Nephron (organoid): ENCODE data around the gene KIFAP3.

Experiments
- H3K27ac Mint-ChIP-seq, 3 experiments: 2 replicates each; pipeline ENCODE4 v1.8.0; 2020; ENCODE audit warnings: mixed read lengths in 3 of 3, mild to moderate bottlenecking in 2 of 3, moderate library complexity in 1 of 3
- H3K27me3 Mint-ChIP-seq: 2 replicates; pipeline ENCODE4 v1.8.0; 2021; ENCODE audit warnings: low read depth, mild to moderate bottlenecking, moderate library complexity, mixed read lengths
- H3K36me3 Mint-ChIP-seq: 2 replicates; pipeline ENCODE4 v1.8.0; 2020; ENCODE audit warnings: low read depth, mixed read lengths
- H3K4me1 Mint-ChIP-seq: 2 replicates; pipeline ENCODE4 v1.8.0; 2020; ENCODE audit warnings: mixed read lengths
- H3K4me3 Mint-ChIP-seq, 3 experiments: 2 replicates each; pipeline ENCODE4 v1.8.0; 2020; ENCODE audit warnings: mild to moderate bottlenecking in 3 of 3, mixed read lengths in 3 of 3, moderate library complexity in 2 of 3
- H3K9me3 Mint-ChIP-seq: 2 replicates; pipeline ENCODE4 v1.8.0; 2020; ENCODE audit warnings: mixed read lengths
- TF ChIP-seq, protein P1 (sequence below), 3 experiments: fragments of 200-600 bp; sonication (generic); IDR thresholded peaks; one replicate each; pipeline ENCODE4 v1.5.0; 2021; ENCODE audit warnings: antibody characterized with exemption in 3 of 3; ENCODE audit not compliant: unreplicated experiment in 3 of 3

Gene KIFAP3

DNA sequence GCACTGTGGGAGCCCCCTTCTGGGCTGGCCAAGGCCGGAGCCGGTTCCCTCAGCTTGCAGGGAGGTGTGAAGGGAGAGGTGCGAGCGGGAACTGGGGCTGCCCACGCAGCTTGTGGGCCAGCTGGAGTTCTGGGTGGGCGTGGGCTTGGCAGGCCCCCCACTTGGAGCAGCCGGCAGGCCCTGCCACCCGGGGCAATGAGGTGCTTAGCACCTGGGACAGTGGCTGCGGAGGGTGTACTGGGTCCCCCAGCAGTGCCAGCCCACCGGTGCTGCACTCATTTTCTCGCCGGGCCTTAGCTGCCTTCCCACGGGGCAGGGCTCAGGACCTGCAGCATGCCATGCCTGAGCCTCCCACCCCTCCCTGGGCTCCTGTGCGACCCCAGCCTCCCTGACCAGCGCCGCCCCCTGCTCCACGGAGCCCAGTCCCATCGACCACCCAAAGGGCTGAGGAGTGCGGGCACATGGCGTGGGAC, 192.4 kb downstream of the KIFAP3 start:
- H3K27me3 Mint-ChIP-seq = no peaks in the 10 kb centered on the region
- no peaks in the 10 kb centered on the region for H3K9me3 Mint-ChIP-seq
- H3K4me3 Mint-ChIP-seq = no peak overlapping the region
- H3K27ac Mint-ChIP-seq = no peak overlapping the region
- TF ChIP-seq, protein P1, sequence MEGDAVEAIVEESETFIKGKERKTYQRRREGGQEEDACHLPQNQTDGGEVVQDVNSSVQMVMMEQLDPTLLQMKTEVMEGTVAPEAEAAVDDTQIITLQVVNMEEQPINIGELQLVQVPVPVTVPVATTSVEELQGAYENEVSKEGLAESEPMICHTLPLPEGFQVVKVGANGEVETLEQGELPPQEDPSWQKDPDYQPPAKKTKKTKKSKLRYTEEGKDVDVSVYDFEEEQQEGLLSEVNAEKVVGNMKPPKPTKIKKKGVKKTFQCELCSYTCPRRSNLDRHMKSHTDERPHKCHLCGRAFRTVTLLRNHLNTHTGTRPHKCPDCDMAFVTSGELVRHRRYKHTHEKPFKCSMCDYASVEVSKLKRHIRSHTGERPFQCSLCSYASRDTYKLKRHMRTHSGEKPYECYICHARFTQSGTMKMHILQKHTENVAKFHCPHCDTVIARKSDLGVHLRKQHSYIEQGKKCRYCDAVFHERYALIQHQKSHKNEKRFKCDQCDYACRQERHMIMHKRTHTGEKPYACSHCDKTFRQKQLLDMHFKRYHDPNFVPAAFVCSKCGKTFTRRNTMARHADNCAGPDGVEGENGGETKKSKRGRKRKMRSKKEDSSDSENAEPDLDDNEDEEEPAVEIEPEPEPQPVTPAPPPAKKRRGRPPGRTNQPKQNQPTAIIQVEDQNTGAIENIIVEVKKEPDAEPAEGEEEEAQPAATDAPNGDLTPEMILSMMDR (IDR thresholded peaks at IDR 0.05; ENCODE audit: unreplicated experiment in 3 of 3) = no peak
- peaks cover 40% of the 10 kb centered on the region for H3K36me3 Mint-ChIP-seq
- H3K4me1 Mint-ChIP-seq = no peaks in the 10 kb centered on the region

DNA sequence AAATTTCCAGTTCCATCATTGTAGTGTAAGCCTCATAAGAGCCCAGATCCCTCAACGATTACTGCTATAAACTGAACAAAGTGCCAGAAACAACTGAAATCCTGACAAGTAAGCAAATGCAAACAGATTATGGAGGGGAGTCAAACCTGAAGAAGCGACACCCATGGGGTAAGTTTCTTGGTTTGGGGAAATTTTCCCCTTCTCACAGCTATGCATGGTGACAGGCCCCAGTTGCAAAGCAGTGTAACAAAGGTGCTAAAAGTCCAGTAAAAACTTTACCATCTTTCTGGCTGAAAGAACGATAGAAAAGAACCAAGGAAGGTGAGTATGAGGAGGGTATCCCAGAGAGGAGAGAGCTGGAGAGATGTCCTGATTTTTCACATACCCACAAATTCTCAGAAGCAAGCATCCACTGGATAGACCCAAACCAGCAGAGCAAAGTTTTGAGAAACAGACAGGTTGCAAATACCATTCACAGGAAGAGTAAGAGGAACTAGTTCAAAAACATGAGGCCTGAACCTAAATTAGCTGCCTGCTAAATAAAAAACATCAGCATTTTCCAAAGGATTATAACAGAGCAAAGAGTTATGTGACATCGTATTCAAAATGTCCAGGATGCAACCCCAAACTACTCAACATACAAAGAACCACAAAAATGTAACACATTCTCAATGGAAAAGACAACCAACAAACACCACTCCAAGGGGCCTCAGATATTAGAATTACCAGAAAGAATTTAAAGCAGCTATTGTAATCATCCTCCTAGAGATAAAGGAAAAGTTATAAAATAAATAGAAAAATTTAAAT, 195.3 kb downstream of the KIFAP3 start:
- H3K36me3 Mint-ChIP-seq = peaks cover 50% of the 10 kb centered on the region
- no peaks in the 10 kb centered on the region for H3K27me3 Mint-ChIP-seq
- H3K4me1 Mint-ChIP-seq = no peaks in the 10 kb centered on the region
- TF ChIP-seq, protein P1 (IDR thresholded peaks at IDR 0.05; ENCODE audit: unreplicated experiment in 3 of 3) = no peak
- H3K9me3 Mint-ChIP-seq = no peaks in the 10 kb centered on the region
- H3K4me3 Mint-ChIP-seq = no peak overlapping the region
- H3K27ac Mint-ChIP-seq = no peak overlapping the region

- Mint-ChIP-seq H3K9me3 (no peaks in the 10 kb centered on the region), H3K4me3 (no peak overlapping the region), H3K4me1 (no peaks in the 10 kb centered on the region), H3K27me3 (no peaks in the 10 kb centered on the region), H3K36me3 (peaks cover 57% of the 10 kb centered on the region), H3K27ac (no peak overlapping the region)
- TF ChIP-seq, protein P1 (IDR thresholded peaks at IDR 0.05; ENCODE audit: unreplicated experiment in 3 of 3) = no peak
These were observed 196.0 kb downstream of the KIFAP3 start for GRCh38 chr1:169878498-169878897.

GRCh38 chr1:169877800-169878491, 196.5 kb downstream of the KIFAP3 start:
- TF ChIP-seq, protein P1 (IDR thresholded peaks at IDR 0.05; ENCODE audit: unreplicated experiment in 3 of 3) = no peak
- Mint-ChIP-seq H3K9me3 (peaks cover 3% of the 10 kb centered on the region), H3K27ac (no peak overlapping the region), H3K4me3 (no peak overlapping the region), H3K27me3 (no peaks in the 10 kb centered on the region), H3K36me3 (peaks cover 58% of the 10 kb centered on the region), H3K4me1 (no peaks in the 10 kb centered on the region)

DNA sequence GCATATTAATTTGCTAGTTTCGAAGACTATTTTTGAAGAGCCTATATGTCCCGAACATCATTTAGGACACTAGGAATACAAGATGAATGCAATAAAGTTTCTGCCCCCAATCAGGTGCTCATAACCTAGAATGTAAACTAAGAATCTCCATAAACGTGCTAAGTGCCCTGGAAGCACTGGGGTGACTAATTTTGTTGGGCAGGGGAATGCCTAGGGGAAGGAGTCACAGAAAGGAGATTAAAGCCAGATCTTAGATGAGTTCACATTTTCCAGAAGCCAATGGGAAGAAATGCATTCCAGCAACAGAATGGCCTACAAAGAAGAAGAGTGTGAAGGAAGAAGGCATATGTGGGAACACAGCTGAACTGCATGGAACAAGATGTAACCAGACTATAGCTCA, 200.3 kb downstream of the KIFAP3 start:
- Mint-ChIP-seq H3K36me3 (peaks cover 82% of the 10 kb centered on the region), H3K27ac (no peak overlapping the region), H3K4me1 (no peaks in the 10 kb centered on the region), H3K27me3 (no peaks in the 10 kb centered on the region), H3K9me3 (peaks cover 17% of the 10 kb centered on the region), H3K4me3 (no peak overlapping the region)
- TF ChIP-seq, protein P1 (IDR thresholded peaks at IDR 0.05; ENCODE audit: unreplicated experiment in 3 of 3) = no peak
